GM12878 (cell line): ENCODE measurements around the gene RAB3B. TPM values are rescaled to one million over a fixed set of nuclear protein-coding genes. Genes with fewer than 3 reads are reported as not detected.

ENCODE experiments used
- ATAC-seq: fragments of 200-7000 bp; cut with Tn5 transposase; 3 replicates; pipeline ENCODE4 v1.9.1; 2020; ENCODE audit warnings: mild to moderate bottlenecking, moderate library complexity
- BruUV-seq: library from RNA; stranded (reverse); fragments of 400-500 nt; replicated peaks from 2 replicates; lab custom pipeline; 2021; lab: Mats Ljungman, UMichigan
- CTCF ChIA-PET: fragments of 300-600 bp; sonication (Branson Sonifier 250); formaldehyde crosslinking; extraction: SDS; loops from one replicate; lab custom pipeline; 2021; ENCODE audit warnings: inconsistent platforms; lab: Yijun Ruan, JAX
- POLR2A ChIA-PET: fragments of 350-600 bp; formaldehyde crosslinking; extraction: SDS; loops from one replicate; lab custom pipeline; 2021; ENCODE audit warnings: inconsistent platforms; lab: Charles Lee
- RAD21 ChIA-PET: fragments of 300-600 bp; sonication (Branson Sonifier 250); formaldehyde crosslinking; loops from one replicate; lab custom pipeline; 2023; ENCODE audit warnings: antibody characterized with exemption; ENCODE audit not compliant: unreplicated experiment; lab: Charles Lee
- SMC1A ChIA-PET: fragments of 300-600 bp; sonication (Branson Sonifier 250); formaldehyde crosslinking; loops from one replicate; lab custom pipeline; 2023; ENCODE audit not compliant: unreplicated experiment, uncharacterized antibody; lab: Charles Lee
- DNase-seq: peaks from one replicate; pipeline ENCODE4 v3.0.0-alpha.2; 2011; ENCODE audit warnings: low read depth, low spot score
- FAIRE-seq: peaks from 3 replicates; lab custom pipeline; 2011; peaks lifted over from hg19 to GRCh38; lab: Jason Lieb, UNC
- H2AFZ ChIP-seq: 2 replicates; pipeline ENCODE4 v1.6.0; 2011; ENCODE audit warnings: low read depth, low read length, control low read depth; ENCODE audit not compliant: control insufficient read depth
- H3K27ac ChIP-seq: 2 replicates; pipeline ENCODE4 v1.5.1; 2011; ENCODE audit warnings: control low read depth; ENCODE audit not compliant: control insufficient read depth, insufficient read depth
- H3K27me3 ChIP-seq, 2 experiments: replicated peaks in 1 of 2; 2 replicates each; pipeline versions ENCODE4 v1.6.0 to v1.6.1; 2011; ENCODE audit warnings: low read length in 1 of 2; ENCODE audit not compliant: control insufficient read depth in 2 of 2, insufficient read depth in 2 of 2
- H3K36me3 ChIP-seq, 2 experiments: 2 replicates each; pipeline ENCODE4 v1.5.1; 2011; ENCODE audit warnings: low read length in 1 of 2; ENCODE audit not compliant: control insufficient read depth in 2 of 2, insufficient read depth in 2 of 2
- H3K4me1 ChIP-seq: 2 replicates; pipeline ENCODE4 v1.6.1; 2011; ENCODE audit warnings: mild to moderate bottlenecking, low read length, moderate library complexity, mixed read lengths; ENCODE audit not compliant: control insufficient read depth, insufficient read depth
- H3K4me2 ChIP-seq: 2 replicates; pipeline ENCODE4 v1.6.0; 2011; ENCODE audit warnings: control low read depth; ENCODE audit not compliant: control insufficient read depth, insufficient read depth
- H3K4me3 ChIP-seq: fragments of 200-600 bp; sonication (generic); 2 replicates; pipeline ENCODE4 v1.5.1; 2016
- H3K79me2 ChIP-seq: 2 replicates; pipeline ENCODE4 v1.6.0; 2011; ENCODE audit warnings: low read length; ENCODE audit not compliant: control insufficient read depth, insufficient read depth
- H3K9ac ChIP-seq: 2 replicates; pipeline ENCODE4 v1.8.0; 2011; ENCODE audit warnings: low read length, control low read depth, mixed read lengths; ENCODE audit not compliant: control insufficient read depth, insufficient read depth
- H3K9me3 ChIP-seq: replicated peaks from 3 replicates; pipeline ENCODE4 v1.5.1; 2011; ENCODE audit warnings: mild to moderate bottlenecking, low read length; ENCODE audit not compliant: control insufficient read depth, insufficient read depth
- H4K20me1 ChIP-seq: 2 replicates; pipeline ENCODE4 v1.6.0; 2011; ENCODE audit not compliant: control insufficient read depth, insufficient read depth
- CBFB ChIP-seq: IDR thresholded peaks from 2 replicates; pipeline ENCODE4 v1.6.1; 2016; ENCODE audit warnings: antibody characterized with exemption, low read depth
- DPF2 ChIP-seq: fragments of 450-650 bp; IDR thresholded peaks from 2 replicates; pipeline ENCODE4 v1.6.1; 2017; ENCODE audit warnings: mild to moderate bottlenecking
- GABPA ChIP-seq: IDR thresholded peaks from 2 replicates; pipeline ENCODE4 v1.6.1; 2014; ENCODE audit warnings: antibody characterized with exemption, low read depth, mild to moderate bottlenecking, inconsistent platforms
- HDAC6 ChIP-seq: fragments of 200-600 bp; sonication (generic); IDR thresholded peaks from one replicate; pipeline ENCODE4 v1.8.0; 2017; ENCODE audit warnings: antibody characterized with exemption; ENCODE audit not compliant: unreplicated experiment
- KAT2A ChIP-seq: conservative IDR thresholded peaks from 2 replicates; pipeline ENCODE4 v1.6.1; 2011; ENCODE audit warnings: low read depth, low read length; ENCODE audit not compliant: control insufficient read depth
- MXI1 ChIP-seq: fragments of 150-350 bp; IDR thresholded peaks from 2 replicates; pipeline ENCODE4 v1.6.1; 2011; ENCODE audit warnings: low read depth, mild to moderate bottlenecking, inconsistent platforms, low read length, improper control_type of control experiment
- NRF1 ChIP-seq: conservative IDR thresholded peaks from 2 replicates; pipeline ENCODE4 v1.6.1; 2011; ENCODE audit warnings: mild to moderate bottlenecking, low read depth, low read length, improper control_type of control experiment
- POLR2AphosphoS2 ChIP-seq: IDR thresholded peaks from 2 replicates; pipeline ENCODE4 v1.6.1; 2011; ENCODE audit warnings: low read depth, mild to moderate bottlenecking, low read length, improper control_type of control experiment, moderate library complexity
- SMC3 ChIP-seq: IDR thresholded peaks from 2 replicates; pipeline ENCODE4 v1.6.1; 2011; ENCODE audit warnings: low read length, improper control_type of control experiment, borderline replicate concordance
- SUZ12 ChIP-seq: fragments of 200-600 bp; sonication (generic); IDR thresholded peaks from one replicate; pipeline ENCODE4 v1.6.1; 2018; ENCODE audit warnings: antibody characterized with exemption, mild to moderate bottlenecking; ENCODE audit not compliant: unreplicated experiment
- TCF7 ChIP-seq: IDR thresholded peaks from 2 replicates; pipeline ENCODE4 v1.6.1; 2014; ENCODE audit warnings: antibody characterized with exemption, borderline replicate concordance
- ZNF207 ChIP-seq: fragments of 450-650 bp; IDR thresholded peaks from 2 replicates; pipeline ENCODE4 v1.6.1; 2014; ENCODE audit warnings: antibody characterized with exemption, mild to moderate bottlenecking, borderline replicate concordance
- ZNF24 ChIP-seq: fragments of 450-650 bp; IDR thresholded peaks from 2 replicates; pipeline ENCODE4 v1.6.1; 2017; ENCODE audit warnings: antibody characterized with exemption, mild to moderate bottlenecking
- WGBS: methylation state at CpG from one replicate; pipeline ENCODE4 v1.1.6; 2016; ENCODE audit warnings: low lambda C conversion rate; ENCODE audit not compliant: insufficient replicate concordance, insufficient coverage; ENCODE audit errors: missing lambda C conversion rate; 5-methylcytosine and 5-hydroxymethylcytosine counted together
- in situ Hi-C: fragments of 300-500 bp; cut with MboI; formaldehyde crosslinking; loops from 9 replicates; pipeline ENCODE4 v1.14.3; 2018; ENCODE audit warnings: mixed read lengths
- intact Hi-C: fragments of 100-400 bp; cut with micrococcal nuclease; formaldehyde crosslinking; loops from one replicate; pipeline ENCODE4 v1.14.2; 2022; ENCODE audit not compliant: unreplicated experiment
- polyA plus RNA-seq, 11 experiments: library from polyadenylated mRNA; depleted of rRNA in 4 of 11; unstranded in 6 of 11; stranded (reverse) in 5 of 11; fragments of >200 nt; fragmentation: Nextera tagmentation in 4 of 11; fragmentation: Illumina TruSeq in 1 of 11; extraction: Ambion mirVana in 4 of 11; extraction: Trizol in 1 of 11; gene quantifications; 1 replicate in 1 of 11; 2 replicates in 10 of 11; pipeline versions ENCODE4 v1.2.1 to v1.2.3, GENCODE V29; 2011 to 2016; ENCODE audit warnings: inconsistent platforms in 2 of 11, missing spikeins in 2 of 11, low read depth in 1 of 11
- total RNA-seq, 4 experiments: library from RNA; depleted of rRNA in 3 of 4; stranded (reverse); fragments of >200 nt in 3 of 4; fragmentation: Illumina TruSeq in 1 of 4; extraction: Trizol in 1 of 4; gene quantifications; 2 replicates each; pipeline versions ENCODE4 v1.2.1 to v1.2.3, GENCODE V29; 2013 to 2021
- TF ChIP-seq, protein P1 (sequence below): IDR thresholded peaks from 2 replicates; pipeline ENCODE4 v1.6.1; 2011; ENCODE audit warnings: borderline replicate concordance, low read depth, mild to moderate bottlenecking, moderate library complexity, mixed read lengths, low read length; ENCODE audit not compliant: insufficient read depth; ENCODE audit errors: extremely low read length
- TF ChIP-seq, protein P2 (sequence below): fragments of 450-650 bp; conservative IDR thresholded peaks from 2 replicates; pipeline ENCODE4 v1.6.1; 2017; ENCODE audit warnings: mild to moderate bottlenecking, moderate library complexity
- TF ChIP-seq, protein P3 (sequence below): fragments of 450-650 bp; IDR thresholded peaks from 2 replicates; pipeline ENCODE4 v1.6.1; 2018; ENCODE audit warnings: mild to moderate bottlenecking, low read depth, moderate library complexity; ENCODE audit not compliant: partially characterized antibody

RAB3B gene
- total and polyA plus RNA-seq, 10 of the 15 experiments (the other 5 are each of a cell fraction or from before 2014, with no cell fraction given) = 0.05 to 0.32 (median 0.24) TPM

DNA sequence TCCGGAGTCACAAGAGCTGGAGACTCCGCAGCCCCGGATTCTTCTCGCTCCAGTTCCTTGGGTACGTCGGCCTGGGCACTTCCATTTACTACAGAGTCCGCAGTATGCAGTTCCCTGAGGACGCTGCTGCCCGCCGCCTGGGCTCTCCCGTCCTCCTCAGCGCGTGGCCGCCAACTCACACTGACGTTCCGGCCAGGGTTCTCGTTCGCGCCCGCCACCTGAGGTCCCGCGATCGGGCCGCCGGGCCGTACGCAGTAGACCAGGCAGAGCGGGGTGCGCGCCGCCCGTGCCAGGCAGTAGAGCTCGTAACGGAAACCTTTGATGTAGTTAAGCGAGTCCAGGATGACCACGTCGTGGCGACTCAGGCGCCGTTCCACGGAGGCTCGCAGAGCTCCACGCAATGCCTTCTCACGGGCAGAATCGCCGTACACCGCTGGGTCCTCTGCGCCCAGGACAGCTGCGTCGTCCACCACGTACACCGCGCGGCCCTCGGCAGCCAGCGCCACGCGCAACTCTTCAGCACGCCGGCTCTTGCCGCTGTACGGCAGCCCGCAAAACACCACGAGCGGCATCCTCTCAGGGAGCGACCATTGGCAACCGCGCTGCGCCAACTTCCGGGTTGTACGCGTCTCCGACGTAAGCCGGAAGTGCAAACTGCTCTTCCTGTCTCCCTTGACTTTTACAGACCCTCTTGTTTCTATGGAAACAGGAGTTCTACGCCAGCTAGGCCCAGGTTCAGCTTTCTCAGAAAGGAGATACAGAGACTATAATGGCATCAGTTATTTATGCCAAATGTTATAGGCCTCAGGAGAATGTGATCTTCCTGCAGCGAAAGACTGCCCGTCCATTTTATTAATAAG lies 42.9 kb upstream of the RAB3B start, which contains the start of gene KTI12:
TSS of gene KTI12 (minus strand) at position 621 of the 860 bp plus-strand sequence. CDS start at position 572, 49 bp downstream.
- peak within 1 kb of the TSS; percentile 85 for H3K9ac ChIP-seq
- RAD21 ChIA-PET = interaction anchor here (0.8 to 1.3 kb wide), 5 partner anchors 21 to 332 kb away, joined by 3 to 4 read pairs (median 3); partner anchors contain the start of genes NRDC and TXNDC12
- SMC1A ChIA-PET = interaction anchor here (1.1 to 3.6 kb wide), 3 partner anchors 16 to 154 kb away, joined by 5 to 13 read pairs (median 7); partner anchors contain the start of gene BTF3L4
- peak within 1 kb of the TSS; percentile 78 for H3K4me3 ChIP-seq
- peak; percentile 82 for FAIRE-seq
- 2% methylated on average over 78 of the region's 78 CpGs for WGBS
- CTCF ChIA-PET = interaction anchor here (1.4 to 2.1 kb wide), 3 partner anchors 17 to 136 kb away, joined by 6 to 10 read pairs (median 7); partner anchors contain the start of genes BTF3L4 and TXNDC12
- H3K27me3 ChIP-seq = no peaks in the 10 kb centered on the region
- peaks cover 40% of the 10 kb centered on the region for H3K79me2 ChIP-seq
- peaks cover 0 to 5% of the 10 kb centered on the region in 2 experiments; a peak in 1 of 4 replicates for H3K36me3 ChIP-seq
- in situ Hi-C loops = no loop called here
- POLR2A ChIA-PET = interaction anchor here (0.9 to 6.0 kb wide), 7 partner anchors 13 to 273 kb away, joined by 3 to 37 read pairs (median 5); partner anchors contain the start of genes BTF3L4 and TXNDC12
- no peaks in the 10 kb centered on the region for H3K9me3 ChIP-seq
- peak within 1 kb of the TSS; percentile 85 for H2AFZ ChIP-seq
- intact Hi-C loops = loop anchor here (1.0 kb wide), 1 partner anchor 23 kb away; the partner anchor contains the start of gene BTF3L4
- peak within 1 kb of the TSS; percentile 83 for H3K27ac ChIP-seq
- peak; percentile 60 for DNase-seq
- H3K4me2 ChIP-seq = peak within 1 kb of the TSS; percentile 92
- BruUV-seq = TSS peak; percentile 86
- H3K4me1 ChIP-seq = peaks cover 12% of the 10 kb centered on the region
- peak; percentile 90 for ATAC-seq
- no peaks in the 10 kb centered on the region for H4K20me1 ChIP-seq
- no peak for TF ChIP-seq NRF1
- TF ChIP-seq HDAC6 = no peak
- TF ChIP-seq, protein P1, sequence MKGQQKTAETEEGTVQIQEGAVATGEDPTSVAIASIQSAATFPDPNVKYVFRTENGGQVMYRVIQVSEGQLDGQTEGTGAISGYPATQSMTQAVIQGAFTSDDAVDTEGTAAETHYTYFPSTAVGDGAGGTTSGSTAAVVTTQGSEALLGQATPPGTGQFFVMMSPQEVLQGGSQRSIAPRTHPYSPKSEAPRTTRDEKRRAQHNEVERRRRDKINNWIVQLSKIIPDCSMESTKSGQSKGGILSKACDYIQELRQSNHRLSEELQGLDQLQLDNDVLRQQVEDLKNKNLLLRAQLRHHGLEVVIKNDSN = no peak
- TF ChIP-seq, protein P2, sequence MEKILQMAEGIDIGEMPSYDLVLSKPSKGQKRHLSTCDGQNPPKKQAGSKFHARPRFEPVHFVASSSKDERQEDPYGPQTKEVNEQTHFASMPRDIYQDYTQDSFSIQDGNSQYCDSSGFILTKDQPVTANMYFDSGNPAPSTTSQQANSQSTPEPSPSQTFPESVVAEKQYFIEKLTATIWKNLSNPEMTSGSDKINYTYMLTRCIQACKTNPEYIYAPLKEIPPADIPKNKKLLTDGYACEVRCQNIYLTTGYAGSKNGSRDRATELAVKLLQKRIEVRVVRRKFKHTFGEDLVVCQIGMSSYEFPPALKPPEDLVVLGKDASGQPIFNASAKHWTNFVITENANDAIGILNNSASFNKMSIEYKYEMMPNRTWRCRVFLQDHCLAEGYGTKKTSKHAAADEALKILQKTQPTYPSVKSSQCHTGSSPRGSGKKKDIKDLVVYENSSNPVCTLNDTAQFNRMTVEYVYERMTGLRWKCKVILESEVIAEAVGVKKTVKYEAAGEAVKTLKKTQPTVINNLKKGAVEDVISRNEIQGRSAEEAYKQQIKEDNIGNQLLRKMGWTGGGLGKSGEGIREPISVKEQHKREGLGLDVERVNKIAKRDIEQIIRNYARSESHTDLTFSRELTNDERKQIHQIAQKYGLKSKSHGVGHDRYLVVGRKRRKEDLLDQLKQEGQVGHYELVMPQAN = no peak; the same call in none of the 2 replicates
- TF ChIP-seq, protein P3, sequence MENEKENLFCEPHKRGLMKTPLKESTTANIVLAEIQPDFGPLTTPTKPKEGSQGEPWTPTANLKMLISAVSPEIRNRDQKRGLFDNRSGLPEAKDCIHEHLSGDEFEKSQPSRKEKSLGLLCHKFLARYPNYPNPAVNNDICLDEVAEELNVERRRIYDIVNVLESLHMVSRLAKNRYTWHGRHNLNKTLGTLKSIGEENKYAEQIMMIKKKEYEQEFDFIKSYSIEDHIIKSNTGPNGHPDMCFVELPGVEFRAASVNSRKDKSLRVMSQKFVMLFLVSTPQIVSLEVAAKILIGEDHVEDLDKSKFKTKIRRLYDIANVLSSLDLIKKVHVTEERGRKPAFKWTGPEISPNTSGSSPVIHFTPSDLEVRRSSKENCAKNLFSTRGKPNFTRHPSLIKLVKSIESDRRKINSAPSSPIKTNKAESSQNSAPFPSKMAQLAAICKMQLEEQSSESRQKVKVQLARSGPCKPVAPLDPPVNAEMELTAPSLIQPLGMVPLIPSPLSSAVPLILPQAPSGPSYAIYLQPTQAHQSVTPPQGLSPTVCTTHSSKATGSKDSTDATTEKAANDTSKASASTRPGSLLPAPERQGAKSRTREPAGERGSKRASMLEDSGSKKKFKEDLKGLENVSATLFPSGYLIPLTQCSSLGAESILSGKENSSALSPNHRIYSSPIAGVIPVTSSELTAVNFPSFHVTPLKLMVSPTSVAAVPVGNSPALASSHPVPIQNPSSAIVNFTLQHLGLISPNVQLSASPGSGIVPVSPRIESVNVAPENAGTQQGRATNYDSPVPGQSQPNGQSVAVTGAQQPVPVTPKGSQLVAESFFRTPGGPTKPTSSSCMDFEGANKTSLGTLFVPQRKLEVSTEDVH = peak; percentile 73
- TF ChIP-seq KAT2A = no peak
- no peak for TF ChIP-seq SUZ12
- peak; percentile 20; the same call in 1 of the 2 replicates for TF ChIP-seq TCF7
- 0 out of 2 replicates have a peak, but pooled peaks have one; percentile 18 for TF ChIP-seq ZNF24
- 0 out of 2 replicates have a peak, but pooled peaks have one; percentile 6 for TF ChIP-seq ZNF207
- peak; percentile 90 for TF ChIP-seq GABPA
- peak; percentile 25; the same call in 1 of the 2 replicates for TF ChIP-seq DPF2
- peak; percentile 82; the same call in 1 of the 2 replicates for TF ChIP-seq POLR2AphosphoS2
- no peak for TF ChIP-seq SMC3
- TF ChIP-seq MXI1 = peak; percentile 88
- peak; percentile 86; the same call in 1 of the 2 replicates for TF ChIP-seq CBFB
